WTC11 (cell line): ENCODE results near the gene GPR62. TPM values are rescaled to one million over a fixed set of nuclear protein-coding genes. Genes with fewer than 3 reads are reported as not detected.

ENCODE experiments used
- ATAC-seq: fragments of 200-7000 bp; cut with Tn5 transposase; 2 replicates; pipeline ENCODE4 v1.10.0; 2021; ENCODE audit warnings: mild to moderate bottlenecking, moderate library complexity
- CTCF ChIA-PET: fragments of 300-600 bp; sonication (Branson Sonifier 250); formaldehyde crosslinking; loops from one replicate; lab custom pipeline; 2021; ENCODE audit warnings: antibody characterized with exemption; lab: Charles Lee
- POLR2A ChIA-PET: fragments of 350-600 bp; sonication (Branson Sonifier 250); formaldehyde crosslinking; loops from one replicate; lab custom pipeline; 2021; ENCODE audit warnings: antibody characterized with exemption; lab: Charles Lee
- DNase-seq: peaks from one replicate; pipeline ENCODE4 v3.0.0; 2021; ENCODE audit warnings: low spot score
- H3K27ac Mint-ChIP-seq: 2 replicates; pipeline ENCODE4 v1.8.0; 2021; ENCODE audit warnings: mixed read lengths
- H3K27me3 Mint-ChIP-seq: 2 replicates; pipeline ENCODE4 v1.8.0; 2021; ENCODE audit warnings: low read depth, mild to moderate bottlenecking, moderate library complexity, mixed read lengths
- H3K36me3 Mint-ChIP-seq: 2 replicates; pipeline ENCODE4 v1.8.0; 2021; ENCODE audit warnings: mixed read lengths
- H3K4me1 Mint-ChIP-seq: 2 replicates; pipeline ENCODE4 v1.8.0; 2022; ENCODE audit warnings: mixed read lengths
- H3K4me3 Mint-ChIP-seq: 2 replicates; pipeline ENCODE4 v1.8.0; 2021; ENCODE audit warnings: mild to moderate bottlenecking, moderate library complexity, mixed read lengths
- H3K9me3 Mint-ChIP-seq: 2 replicates; pipeline ENCODE4 v1.8.0; 2021; ENCODE audit warnings: mixed read lengths
- AR ChIP-seq: fragments of 250-450 bp; sonication (Bioruptor Pico); IDR thresholded peaks from 2 replicates; pipeline ENCODE4 v1.9.0; 2021; ENCODE audit warnings: mild to moderate bottlenecking
- ATF1 ChIP-seq: sonication (generic); formaldehyde crosslinking; IDR thresholded peaks from 2 replicates; pipeline ENCODE4 v1.8.1; 2023; ENCODE audit warnings: mild to moderate bottlenecking, moderate library complexity, missing genetic modification reagents
- CBFB ChIP-seq: sonication (generic); formaldehyde crosslinking; IDR thresholded peaks from 2 replicates; pipeline ENCODE4 v1.8.1; 2022; ENCODE audit warnings: mild to moderate bottlenecking, low read depth, missing genetic modification reagents
- CREB1 ChIP-seq: sonication (generic); formaldehyde crosslinking; IDR thresholded peaks from 2 replicates; pipeline ENCODE4 v1.8.0; 2023; ENCODE audit warnings: mild to moderate bottlenecking, missing genetic modification reagents
- CREM ChIP-seq: sonication (generic); formaldehyde crosslinking; IDR thresholded peaks from 2 replicates; pipeline ENCODE4 v1.8.1; 2022; ENCODE audit warnings: mild to moderate bottlenecking, missing genetic modification reagents, moderate library complexity
- CTCF ChIP-seq: fragments of 200-600 bp; IDR thresholded peaks from 2 replicates; pipeline ENCODE4 v1.8.0; 2022; ENCODE audit warnings: antibody characterized with exemption
- ESRRA ChIP-seq: sonication (generic); formaldehyde crosslinking; IDR thresholded peaks from 2 replicates; pipeline ENCODE4 v1.8.1; 2022; ENCODE audit warnings: mild to moderate bottlenecking, missing genetic modification reagents, borderline replicate concordance
- SP1 ChIP-seq: sonication (generic); formaldehyde crosslinking; conservative IDR thresholded peaks from 2 replicates; pipeline ENCODE4 v1.8.1; 2022; ENCODE audit warnings: missing genetic modification reagents
- TCF7 ChIP-seq: sonication (generic); formaldehyde crosslinking; IDR thresholded peaks from 2 replicates; pipeline ENCODE4 v1.8.0; 2022; ENCODE audit warnings: mild to moderate bottlenecking, low read depth, missing genetic modification reagents, moderate library complexity
- TEAD4 ChIP-seq: sonication (generic); formaldehyde crosslinking; IDR thresholded peaks from 2 replicates; pipeline ENCODE4 v1.8.0; 2022; ENCODE audit warnings: mild to moderate bottlenecking, missing genetic modification reagents
- ZNF121 ChIP-seq: sonication (generic); formaldehyde crosslinking; IDR thresholded peaks from 2 replicates; pipeline ENCODE4 v1.8.0; 2023; ENCODE audit warnings: missing genetic modification reagents
- ZNF532 ChIP-seq: fragments of 250-450 bp; sonication (Bioruptor Pico); IDR thresholded peaks from 2 replicates; pipeline ENCODE4 v1.9.0; 2021; ENCODE audit warnings: mild to moderate bottlenecking, borderline replicate concordance
- total RNA-seq: library from RNA; stranded (reverse); gene quantifications from 3 replicates; pipeline ENCODE4 v1.2.3, GENCODE V29; 2021

GPR62 gene
- total RNA-seq, 1 experiment from 2014 or later = 0.24 TPM

GRCh38 chr3:51974277-51974962, 19.2 kb downstream of the GPR62 start:
- no peaks in the 10 kb centered on the region for H3K9me3 Mint-ChIP-seq
- ATAC-seq = peak; percentile 9
- H3K27me3 Mint-ChIP-seq = peaks cover 43% of the 10 kb centered on the region
- no peak overlapping the region for H3K27ac Mint-ChIP-seq
- peak overlapping the region; percentile 79 for H3K4me3 Mint-ChIP-seq
- TF ChIP-seq ZNF121 (CRISPR knock-in tag) (no peak), CTCF (peak; percentile 16)
- TF ChIP-seq, all 79 proteins: peak for 1
- Mint-ChIP-seq H3K4me1 (peaks cover 27% of the 10 kb centered on the region), H3K36me3 (no peaks in the 10 kb centered on the region)
- no peak for DNase-seq
- ChIA-PET POLR2A (interaction anchor here (1.1 to 1.6 kb wide), 3 partner anchors 8 to 22 kb away, joined by 5 to 14 read pairs (median 6); partner anchors contain the start of genes ACY1 and RPL29), CTCF (interaction anchor here (0.6 to 4.4 kb wide), 27 partner anchors 9 to 1294 kb away, joined by 3 to 60 read pairs (median 6); partner anchors contain the start of genes ACY1, DUSP7, GPR62 and PARP3)

GRCh38 chr3:51974963-51975851, 20.0 kb downstream of the GPR62 start, which contains the start of gene ABHD14A:
Gene ABHD14A, plus strand, starts transcription at chr3:51975064. Its CDS starts 72 bp downstream, at chr3:51975136.
- TF ChIP-seq AR (CRISPR knock-in tag) (no peak), ESRRA (CRISPR knock-in tag) (0 out of 2 replicates have a peak, but pooled peaks have one; percentile 7)
- TF ChIP-seq, all 79 proteins: peak for 1
- no peak within 1 kb of the TSS for H3K27ac Mint-ChIP-seq
- ATAC-seq (peak; percentile 70), DNase-seq (peak; percentile 69)
- H3K9me3 Mint-ChIP-seq = no peaks in the 10 kb centered on the region
- POLR2A ChIA-PET = interaction anchor here (0.6 kb wide), 1 partner anchor 1717 kb away, joined by 3 read pairs; no protein-coding TSS in a partner anchor
- H3K27me3 Mint-ChIP-seq = peaks cover 43% of the 10 kb centered on the region
- CTCF ChIA-PET = interaction anchor here (0.6 to 4.4 kb wide), 12 partner anchors 8 to 283 kb away, joined by 3 to 60 read pairs (median 11); partner anchors contain the start of genes ACY1, PARP3, RPL29 and RRP9
- peaks cover 22% of the 10 kb centered on the region for H3K4me1 Mint-ChIP-seq
- H3K4me3 Mint-ChIP-seq = peak within 1 kb of the TSS; percentile 79
- H3K36me3 Mint-ChIP-seq = no peaks in the 10 kb centered on the region

GRCh38 chr3:51975852-51976549, 20.8 kb downstream of the GPR62 start:
- TF ChIP-seq CREB1 (CRISPR knock-in tag) (no peak), SP1 (CRISPR knock-in tag) (0 out of 2 replicates have a peak, but pooled peaks have one; percentile 21)
- TF ChIP-seq, all 79 proteins: peak for 1
- ChIA-PET POLR2A (no interaction called here), CTCF (interaction anchor here (1.0 to 4.4 kb wide), 4 partner anchors 12 to 33 kb away, joined by 3 to 60 read pairs (median 33); partner anchors contain the start of genes PARP3 and RRP9)
- H3K27ac Mint-ChIP-seq = no peak overlapping the region
- H3K4me3 Mint-ChIP-seq = peak overlapping the region; percentile 69
- no peaks in the 10 kb centered on the region for H3K36me3 Mint-ChIP-seq
- peaks cover 16% of the 10 kb centered on the region for H3K4me1 Mint-ChIP-seq
- DNase-seq (peak; percentile 75), ATAC-seq (no peak)
- H3K27me3 Mint-ChIP-seq = peaks cover 43% of the 10 kb centered on the region
- no peaks in the 10 kb centered on the region for H3K9me3 Mint-ChIP-seq

GRCh38 chr3:51977446-51978142, 22.4 kb downstream of the GPR62 start:
- no peak for DNase-seq
- Mint-ChIP-seq H3K27ac (no peak overlapping the region), H3K4me1 (peaks cover 23% of the 10 kb centered on the region), H3K27me3 (peaks cover 43% of the 10 kb centered on the region), H3K4me3 (no peak overlapping the region), H3K36me3 (peaks cover 2% of the 10 kb centered on the region; the same call in 1 of the 2 replicates), H3K9me3 (no peaks in the 10 kb centered on the region)
- POLR2A ChIA-PET = no interaction called here
- ATAC-seq = no peak
- CTCF ChIA-PET = no interaction called here
- no peak for TF ChIP-seq ATF1 (CRISPR knock-in tag)
- no peak for TF ChIP-seq CREM
- no peak for TF ChIP-seq ZNF532 (CRISPR knock-in tag)
- TF ChIP-seq CBFB = no peak
- no peak for TF ChIP-seq ZNF121 (CRISPR knock-in tag)
- no peak for TF ChIP-seq TCF7 (CRISPR knock-in tag)
- no peak for TF ChIP-seq TEAD4 (CRISPR knock-in tag)
